HepG2 (cell line): Measurements from ENCODE around the gene FAM187B. TPM values are rescaled to one million over a fixed set of nuclear protein-coding genes. Genes with fewer than 3 reads are reported as not detected.
A peak's percentile ranks its signal among the peaks of the same experiment; 100 is the strongest.

ENCODE experiments used
- CHCHD3 ChIP-seq: sonication (generic); formaldehyde crosslinking; IDR thresholded peaks from 2 replicates; pipeline ENCODE4 v1.8.0; 2022; ENCODE audit warnings: mild to moderate bottlenecking, missing genetic modification reagents, moderate library complexity
- DR1 ChIP-seq: sonication (generic); formaldehyde crosslinking; IDR thresholded peaks from 2 replicates; pipeline ENCODE4 v1.8.0; 2021; ENCODE audit warnings: mild to moderate bottlenecking, missing genetic modification reagents, inconsistent platforms
- MAFK ChIP-seq, 2 experiments: IDR thresholded peaks in 1 of 2; conservative IDR thresholded peaks in 1 of 2; 2 replicates each; pipeline ENCODE4 v1.6.1; 2011; ENCODE audit warnings: improper control_type of control experiment in 2 of 2, low read length in 2 of 2
- MTERF4 ChIP-seq: sonication (generic); formaldehyde crosslinking; IDR thresholded peaks from 2 replicates; pipeline ENCODE4 v1.8.0; 2023; ENCODE audit warnings: mild to moderate bottlenecking, missing genetic modification reagents
- ONECUT2 ChIP-seq: sonication (generic); formaldehyde crosslinking; IDR thresholded peaks from 2 replicates; pipeline ENCODE4 v1.4.0; 2020; ENCODE audit warnings: missing genetic modification reagents
- RELA ChIP-seq: sonication (generic); formaldehyde crosslinking; IDR thresholded peaks from 2 replicates; pipeline ENCODE4 v1.4.0; 2020; ENCODE audit warnings: missing genetic modification reagents
- ZC3H4 ChIP-seq: sonication (generic); formaldehyde crosslinking; IDR thresholded peaks from 2 replicates; pipeline ENCODE4 v1.4.0; 2020; ENCODE audit warnings: missing genetic modification reagents, borderline replicate concordance
- ZNF235 ChIP-seq: sonication (generic); formaldehyde crosslinking; IDR thresholded peaks from 2 replicates; pipeline ENCODE4 v1.8.1; 2023; ENCODE audit warnings: mild to moderate bottlenecking, missing genetic modification reagents, borderline replicate concordance
- ZNF263 ChIP-seq: sonication (generic); formaldehyde crosslinking; IDR thresholded peaks from 2 replicates; pipeline ENCODE4 v1.4.0; 2020; ENCODE audit warnings: missing genetic modification reagents
- ZNF343 ChIP-seq: sonication (generic); formaldehyde crosslinking; IDR thresholded peaks from 2 replicates; pipeline ENCODE4 v1.4.0; 2020; ENCODE audit warnings: mild to moderate bottlenecking, missing genetic modification reagents
- ZNF552 ChIP-seq: sonication (generic); formaldehyde crosslinking; IDR thresholded peaks from 2 replicates; pipeline ENCODE4 v1.9.0; 2022; ENCODE audit warnings: missing genetic modification reagents, mild to moderate bottlenecking, borderline replicate concordance
- polyA plus RNA-seq, 8 experiments: library from polyadenylated mRNA; depleted of rRNA in 3 of 8; stranded (reverse) in 7 of 8; unstranded in 1 of 8; fragments of >200 nt; fragmentation: Illumina TruSeq in 4 of 8; extraction: Trizol in 4 of 8; gene quantifications; 2 replicates each; pipeline versions ENCODE4 v1.2.1 to v1.2.3, GENCODE V29; 2011 to 2016; ENCODE audit warnings: low read depth in 4 of 8, missing spikeins in 1 of 8, mixed read lengths in 1 of 8; ENCODE audit not compliant: insufficient read depth in 1 of 8
- total RNA-seq, 5 experiments: library from RNA; depleted of rRNA; stranded (reverse); fragments of >200 nt; fragmentation: Illumina TruSeq; extraction: Trizol; gene quantifications; 2 replicates each; pipeline ENCODE4 v1.2.3, GENCODE V29; 2016; ENCODE audit warnings: low read depth in 1 of 5
- TF ChIP-seq, protein P1 (sequence below): sonication (generic); formaldehyde crosslinking; IDR thresholded peaks from 2 replicates; pipeline ENCODE4 v1.4.0; 2020; ENCODE audit warnings: mild to moderate bottlenecking, missing genetic modification reagents, borderline replicate concordance
- TF ChIP-seq, protein P2 (sequence below): sonication (generic); formaldehyde crosslinking; IDR thresholded peaks from 2 replicates; pipeline ENCODE4 v1.4.0; 2020; ENCODE audit warnings: missing genetic modification reagents, borderline replicate concordance
- TF ChIP-seq, protein P3 (sequence below): sonication (generic); formaldehyde crosslinking; IDR thresholded peaks from 2 replicates; pipeline ENCODE4 v1.8.0; 2022; ENCODE audit warnings: missing genetic modification reagents, low read depth, mild to moderate bottlenecking, borderline replicate concordance

FAM187B gene
- total and polyA plus RNA-seq, 2 of the 13 experiments (the other 11 are each of a cell fraction or from before 2014, with no cell fraction given) = not detected

DNA sequence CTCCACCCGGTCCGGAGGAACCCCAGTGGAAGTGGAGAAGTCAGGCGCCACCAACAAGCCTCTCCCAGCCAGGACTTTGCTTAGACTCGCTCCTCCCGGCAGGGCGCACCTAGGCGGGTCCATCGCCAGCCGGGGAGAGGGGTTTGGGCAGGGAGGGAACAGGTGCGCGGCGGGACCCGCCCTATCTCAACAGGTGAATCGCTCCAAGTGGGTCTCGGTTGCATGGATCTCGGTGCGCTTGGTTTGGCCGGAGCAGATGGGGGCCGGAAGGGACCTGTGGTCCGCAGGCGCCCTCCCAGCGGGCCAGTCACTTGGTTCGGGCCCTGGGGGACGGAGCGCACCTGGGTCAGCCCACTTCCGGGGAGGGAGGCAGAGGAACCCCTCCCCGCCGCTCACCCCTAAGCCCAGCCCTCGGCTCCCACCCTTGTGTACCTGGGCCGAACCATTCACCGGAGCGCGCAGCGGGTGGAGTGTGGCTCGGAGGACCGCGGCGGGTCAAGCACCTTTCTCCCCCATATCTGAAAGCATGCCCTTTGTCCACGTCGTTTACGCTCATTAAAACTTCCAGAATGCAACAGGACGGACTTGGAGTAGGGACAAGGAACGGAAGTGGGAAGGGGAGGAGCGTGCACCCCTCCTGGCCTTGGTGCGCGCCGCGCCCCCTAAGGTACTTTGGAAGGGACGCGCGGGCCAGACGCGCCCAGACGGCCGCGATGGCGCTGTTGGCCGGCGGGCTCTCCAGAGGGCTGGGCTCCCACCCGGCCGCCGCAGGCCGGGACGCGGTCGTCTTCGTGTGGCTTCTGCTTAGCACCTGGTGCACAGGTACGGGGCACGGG is 20.0 kb upstream of the FAM187B start, which contains the start of gene LSR (continued):
- TF ChIP-seq, protein P1, sequence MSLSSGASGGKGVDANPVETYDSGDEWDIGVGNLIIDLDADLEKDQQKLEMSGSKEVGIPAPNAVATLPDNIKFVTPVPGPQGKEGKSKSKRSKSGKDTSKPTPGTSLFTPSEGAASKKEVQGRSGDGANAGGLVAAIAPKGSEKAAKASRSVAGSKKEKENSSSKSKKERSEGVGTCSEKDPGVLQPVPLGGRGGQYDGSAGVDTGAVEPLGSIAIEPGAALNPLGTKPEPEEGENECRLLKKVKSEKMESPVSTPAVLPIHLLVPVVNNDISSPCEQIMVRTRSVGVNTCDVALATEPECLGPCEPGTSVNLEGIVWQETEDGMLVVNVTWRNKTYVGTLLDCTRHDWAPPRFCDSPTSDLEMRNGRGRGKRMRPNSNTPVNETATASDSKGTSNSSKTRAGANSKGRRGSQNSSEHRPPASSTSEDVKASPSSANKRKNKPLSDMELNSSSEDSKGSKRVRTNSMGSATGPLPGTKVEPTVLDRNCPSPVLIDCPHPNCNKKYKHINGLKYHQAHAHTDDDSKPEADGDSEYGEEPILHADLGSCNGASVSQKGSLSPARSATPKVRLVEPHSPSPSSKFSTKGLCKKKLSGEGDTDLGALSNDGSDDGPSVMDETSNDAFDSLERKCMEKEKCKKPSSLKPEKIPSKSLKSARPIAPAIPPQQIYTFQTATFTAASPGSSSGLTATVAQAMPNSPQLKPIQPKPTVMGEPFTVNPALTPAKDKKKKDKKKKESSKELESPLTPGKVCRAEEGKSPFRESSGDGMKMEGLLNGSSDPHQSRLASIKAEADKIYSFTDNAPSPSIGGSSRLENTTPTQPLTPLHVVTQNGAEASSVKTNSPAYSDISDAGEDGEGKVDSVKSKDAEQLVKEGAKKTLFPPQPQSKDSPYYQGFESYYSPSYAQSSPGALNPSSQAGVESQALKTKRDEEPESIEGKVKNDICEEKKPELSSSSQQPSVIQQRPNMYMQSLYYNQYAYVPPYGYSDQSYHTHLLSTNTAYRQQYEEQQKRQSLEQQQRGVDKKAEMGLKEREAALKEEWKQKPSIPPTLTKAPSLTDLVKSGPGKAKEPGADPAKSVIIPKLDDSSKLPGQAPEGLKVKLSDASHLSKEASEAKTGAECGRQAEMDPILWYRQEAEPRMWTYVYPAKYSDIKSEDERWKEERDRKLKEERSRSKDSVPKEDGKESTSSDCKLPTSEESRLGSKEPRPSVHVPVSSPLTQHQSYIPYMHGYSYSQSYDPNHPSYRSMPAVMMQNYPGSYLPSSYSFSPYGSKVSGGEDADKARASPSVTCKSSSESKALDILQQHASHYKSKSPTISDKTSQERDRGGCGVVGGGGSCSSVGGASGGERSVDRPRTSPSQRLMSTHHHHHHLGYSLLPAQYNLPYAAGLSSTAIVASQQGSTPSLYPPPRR (CRISPR knock-in tag) = peak; percentile 21; the same call in 1 of the 2 replicates
- no peak for TF ChIP-seq ONECUT2
- 0 out of 2 replicates have a peak, but pooled peaks have one; percentile 43 for TF ChIP-seq ZC3H4
- TF ChIP-seq, protein P2, sequence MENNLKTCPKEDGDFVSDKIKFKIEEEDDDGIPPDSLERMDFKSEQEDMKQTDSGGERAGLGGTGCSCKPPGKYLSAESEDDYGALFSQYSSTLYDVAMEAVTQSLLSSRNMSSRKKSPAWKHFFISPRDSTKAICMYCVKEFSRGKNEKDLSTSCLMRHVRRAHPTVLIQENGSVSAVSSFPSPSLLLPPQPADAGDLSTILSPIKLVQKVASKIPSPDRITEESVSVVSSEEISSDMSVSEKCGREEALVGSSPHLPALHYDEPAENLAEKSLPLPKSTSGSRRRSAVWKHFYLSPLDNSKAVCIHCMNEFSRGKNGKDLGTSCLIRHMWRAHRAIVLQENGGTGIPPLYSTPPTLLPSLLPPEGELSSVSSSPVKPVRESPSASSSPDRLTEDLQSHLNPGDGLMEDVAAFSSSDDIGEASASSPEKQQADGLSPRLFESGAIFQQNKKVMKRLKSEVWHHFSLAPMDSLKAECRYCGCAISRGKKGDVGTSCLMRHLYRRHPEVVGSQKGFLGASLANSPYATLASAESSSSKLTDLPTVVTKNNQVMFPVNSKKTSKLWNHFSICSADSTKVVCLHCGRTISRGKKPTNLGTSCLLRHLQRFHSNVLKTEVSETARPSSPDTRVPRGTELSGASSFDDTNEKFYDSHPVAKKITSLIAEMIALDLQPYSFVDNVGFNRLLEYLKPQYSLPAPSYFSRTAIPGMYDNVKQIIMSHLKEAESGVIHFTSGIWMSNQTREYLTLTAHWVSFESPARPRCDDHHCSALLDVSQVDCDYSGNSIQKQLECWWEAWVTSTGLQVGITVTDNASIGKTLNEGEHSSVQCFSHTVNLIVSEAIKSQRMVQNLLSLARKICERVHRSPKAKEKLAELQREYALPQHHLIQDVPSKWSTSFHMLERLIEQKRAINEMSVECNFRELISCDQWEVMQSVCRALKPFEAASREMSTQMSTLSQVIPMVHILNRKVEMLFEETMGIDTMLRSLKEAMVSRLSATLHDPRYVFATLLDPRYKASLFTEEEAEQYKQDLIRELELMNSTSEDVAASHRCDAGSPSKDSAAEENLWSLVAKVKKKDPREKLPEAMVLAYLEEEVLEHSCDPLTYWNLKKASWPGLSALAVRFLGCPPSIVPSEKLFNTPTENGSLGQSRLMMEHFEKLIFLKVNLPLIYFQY = no peak; the same call in none of the 2 replicates
- TF ChIP-seq RELA = no peak
- TF ChIP-seq ZNF263 (CRISPR knock-in tag) = peak; percentile 79
- TF ChIP-seq ZNF343 (CRISPR knock-in tag) = 0 out of 2 replicates have a peak, but pooled peaks have one; percentile 8
- TF ChIP-seq MTERF4 (CRISPR knock-in tag) = peak; percentile 95
- TF ChIP-seq DR1 (CRISPR knock-in tag) = peak; percentile 96
- TF ChIP-seq, protein P3, sequence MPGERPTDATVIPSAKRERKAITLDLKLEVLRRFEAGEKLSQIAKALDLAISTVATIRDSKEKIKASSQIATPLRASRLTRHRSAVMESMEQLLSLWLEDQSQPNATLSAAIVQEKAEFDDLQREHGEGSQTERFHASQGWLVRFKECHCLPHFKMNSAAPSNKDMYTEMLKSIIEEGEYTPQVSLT (CRISPR knock-in tag) = no peak; the same call in 1 of the 2 replicates
- no peak for TF ChIP-seq MAFK (conservative IDR thresholded peaks at IDR 0.05 in 1 of 2, IDR thresholded peaks at IDR 0.05 in 1 of 2; ENCODE audit: low read length in 2 of 2)
- TF ChIP-seq CHCHD3 (CRISPR knock-in tag) = peak; percentile 75
- peak; percentile 94 for TF ChIP-seq ZNF235 (CRISPR knock-in tag)
- TF ChIP-seq ZNF552 (CRISPR knock-in tag) = peak; percentile 52; the same call in 1 of the 2 replicates
